ENCODE data around the gene MTCP1. TPM values are rescaled to one million over a fixed set of nuclear protein-coding genes. Genes with fewer than 3 reads are reported as not detected.

The MTCP1 gene
- total and polyA plus RNA-seq, 2 donors from 2014 or later: 21.5 to 23.8 TPM

DNA sequence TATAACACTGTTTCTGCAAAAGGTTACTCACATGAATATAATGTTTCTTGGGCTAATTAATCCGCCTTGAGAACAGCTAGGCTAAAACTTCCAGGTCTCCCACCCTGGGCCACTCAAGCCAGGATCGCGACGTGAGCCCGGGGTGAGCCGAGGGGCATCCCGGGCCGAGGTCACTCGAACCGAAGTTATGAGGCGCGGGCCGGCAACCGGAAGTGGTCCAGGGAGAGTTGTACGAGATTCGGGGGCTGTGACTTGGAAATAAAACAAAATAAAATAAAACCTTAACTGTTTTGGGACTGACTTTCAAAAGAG lies 317 bp downstream of the MTCP1 start:
- H3K9me3 ChIP-seq (ENCODE audit: control insufficient read depth in 2 of 3, insufficient read depth in 1 of 3, low read length in 3 of 3): no peaks in the 10 kb centered on the region
- H3K27ac ChIP-seq (ENCODE audit: low read depth in 2 of 2, low read length in 2 of 2): peak overlapping the region; percentile 69 to 78
- peaks cover 0 to 4% (median 2%) of the 10 kb centered on the region in 3 donors for H3K36me3 ChIP-seq (ENCODE audit: control insufficient read depth in 2 of 3, insufficient read depth in 3 of 3, low read length in 3 of 3)
- no peaks in the 10 kb centered on the region for H3K27me3 ChIP-seq (ENCODE audit: control insufficient read depth, insufficient read depth, low read length)
- H3K9ac ChIP-seq (ENCODE audit: low read length in 3 of 3): peak overlapping the region; percentile 43 to 77 (median 69)
- H3K4me3 ChIP-seq (ENCODE audit: low read length in 3 of 3): peak overlapping the region; percentile 37 to 84 (median 71)
- FAIRE-seq: no peak
- H3K4me1 ChIP-seq (ENCODE audit: control insufficient read depth in 2 of 3, insufficient read depth in 2 of 3, low read depth in 1 of 3, low read length in 3 of 3): no peaks in the 10 kb centered on the region
- no peak for DNase-seq
- TF ChIP-seq, protein P1, sequence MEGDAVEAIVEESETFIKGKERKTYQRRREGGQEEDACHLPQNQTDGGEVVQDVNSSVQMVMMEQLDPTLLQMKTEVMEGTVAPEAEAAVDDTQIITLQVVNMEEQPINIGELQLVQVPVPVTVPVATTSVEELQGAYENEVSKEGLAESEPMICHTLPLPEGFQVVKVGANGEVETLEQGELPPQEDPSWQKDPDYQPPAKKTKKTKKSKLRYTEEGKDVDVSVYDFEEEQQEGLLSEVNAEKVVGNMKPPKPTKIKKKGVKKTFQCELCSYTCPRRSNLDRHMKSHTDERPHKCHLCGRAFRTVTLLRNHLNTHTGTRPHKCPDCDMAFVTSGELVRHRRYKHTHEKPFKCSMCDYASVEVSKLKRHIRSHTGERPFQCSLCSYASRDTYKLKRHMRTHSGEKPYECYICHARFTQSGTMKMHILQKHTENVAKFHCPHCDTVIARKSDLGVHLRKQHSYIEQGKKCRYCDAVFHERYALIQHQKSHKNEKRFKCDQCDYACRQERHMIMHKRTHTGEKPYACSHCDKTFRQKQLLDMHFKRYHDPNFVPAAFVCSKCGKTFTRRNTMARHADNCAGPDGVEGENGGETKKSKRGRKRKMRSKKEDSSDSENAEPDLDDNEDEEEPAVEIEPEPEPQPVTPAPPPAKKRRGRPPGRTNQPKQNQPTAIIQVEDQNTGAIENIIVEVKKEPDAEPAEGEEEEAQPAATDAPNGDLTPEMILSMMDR (IDR thresholded peaks at IDR 0.05; ENCODE audit: borderline replicate concordance, extremely low read depth, insufficient read depth): no peak
- intact Hi-C loops (cut with DNase I): no loop called here

DNA sequence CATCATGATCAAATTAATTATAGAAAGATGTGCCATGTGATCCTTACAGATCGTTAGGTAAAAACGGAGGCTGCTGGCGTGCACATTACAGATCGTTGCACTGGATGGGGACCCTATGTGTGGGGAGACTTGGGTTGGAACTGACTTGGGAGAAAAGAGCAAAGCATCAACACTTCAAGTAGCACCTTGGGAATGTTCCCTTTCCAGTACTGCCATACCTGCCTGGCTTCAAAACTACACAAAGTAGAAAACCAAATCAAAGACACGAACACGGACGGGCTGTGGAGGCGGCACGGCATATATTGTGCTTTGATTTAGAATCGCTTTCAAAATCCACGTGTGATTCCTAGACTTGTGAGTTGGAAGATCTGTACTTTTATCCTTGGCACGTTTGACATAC lies 898 bp downstream of the MTCP1 start:
- TF ChIP-seq, protein P1 (IDR thresholded peaks at IDR 0.05; ENCODE audit: borderline replicate concordance, extremely low read depth, insufficient read depth): no peak
- no peak overlapping the region for H3K27ac ChIP-seq (ENCODE audit: low read depth in 2 of 2, low read length in 2 of 2)
- no peaks in the 10 kb centered on the region for H3K9me3 ChIP-seq (ENCODE audit: control insufficient read depth in 2 of 3, insufficient read depth in 1 of 3, low read length in 3 of 3)
- H3K9ac ChIP-seq (ENCODE audit: low read length in 3 of 3): peak overlapping the region; percentile 24 to 77 (median 28)
- DNase-seq (peak in 2 of 5 donors; percentile 11 to 12), FAIRE-seq (no peak)
- peak overlapping the region; percentile 37 to 84 (median 71) for H3K4me3 ChIP-seq (ENCODE audit: low read length in 3 of 3)
- peaks cover 0 to 4% (median 2%) of the 10 kb centered on the region in 3 donors for H3K36me3 ChIP-seq (ENCODE audit: control insufficient read depth in 2 of 3, insufficient read depth in 3 of 3, low read length in 3 of 3)
- intact Hi-C loops (cut with DNase I): no loop called here
- H3K4me1 ChIP-seq (ENCODE audit: control insufficient read depth in 2 of 3, insufficient read depth in 2 of 3, low read depth in 1 of 3, low read length in 3 of 3): no peaks in the 10 kb centered on the region
- H3K27me3 ChIP-seq (ENCODE audit: control insufficient read depth, insufficient read depth, low read length): no peaks in the 10 kb centered on the region

DNA sequence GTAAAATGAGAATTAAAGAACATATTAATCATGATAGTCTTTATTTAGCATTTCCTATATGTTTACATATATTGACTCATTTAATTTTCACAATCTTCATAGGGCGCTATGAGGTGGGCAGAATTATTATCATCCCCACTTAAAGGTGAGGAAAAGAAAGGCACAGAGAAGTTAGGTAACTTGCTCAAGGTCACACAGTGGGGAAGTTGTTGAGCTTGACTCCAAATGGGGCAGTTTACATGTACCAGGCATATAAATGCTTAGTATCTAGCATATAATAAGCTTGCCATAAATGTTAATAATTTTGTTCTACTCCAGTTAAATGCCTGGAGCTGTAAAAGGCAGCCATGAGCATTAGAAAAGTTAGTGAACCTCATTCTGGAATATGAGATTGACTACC lies 1.5 kb downstream of the MTCP1 start:
- TF ChIP-seq, protein P1 (IDR thresholded peaks at IDR 0.05; ENCODE audit: borderline replicate concordance, extremely low read depth, insufficient read depth): no peak
- Histone ChIP-seq H3K4me1 (ENCODE audit: control insufficient read depth in 2 of 3, insufficient read depth in 2 of 3, low read depth in 1 of 3, low read length in 3 of 3) (no peaks in the 10 kb centered on the region), H3K27me3 (ENCODE audit: control insufficient read depth, insufficient read depth, low read length) (no peaks in the 10 kb centered on the region), H3K27ac (ENCODE audit: low read depth in 2 of 2, low read length in 2 of 2) (no peak overlapping the region), H3K36me3 (ENCODE audit: control insufficient read depth in 2 of 3, insufficient read depth in 3 of 3, low read length in 3 of 3) (peaks cover 0 to 4% (median 2%) of the 10 kb centered on the region in 3 donors), H3K9me3 (ENCODE audit: control insufficient read depth in 2 of 3, insufficient read depth in 1 of 3, low read length in 3 of 3) (no peaks in the 10 kb centered on the region), H3K9ac (ENCODE audit: low read length in 3 of 3) (peak overlapping the region in 1 of 3 donors; percentile 77), H3K4me3 (ENCODE audit: low read length in 3 of 3) (peak overlapping the region in 2 of 3 donors; percentile 71 to 84)
- FAIRE-seq: no peak
- DNase-seq: no peak
- intact Hi-C loops (cut with DNase I): no loop called here

DNA sequence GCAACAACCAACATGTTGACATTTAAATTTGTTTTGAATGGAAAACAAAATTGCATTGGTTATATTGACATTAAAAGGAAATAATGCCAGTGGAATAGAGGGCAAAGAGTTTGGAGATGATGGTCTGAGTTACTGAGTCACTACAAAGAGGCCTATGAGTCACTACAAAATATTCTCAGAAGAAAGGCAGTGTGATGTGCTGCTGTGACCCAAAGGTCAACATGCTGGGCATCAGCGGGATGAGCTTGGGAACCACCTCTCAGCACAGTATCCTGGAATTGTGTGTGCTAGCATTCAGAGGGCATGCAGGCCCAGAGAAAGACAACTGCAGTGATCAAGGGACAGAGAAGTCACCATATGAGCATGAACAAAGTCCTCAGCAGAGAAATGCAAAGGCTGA lies 2.8 kb downstream of the MTCP1 start:
- H3K27ac ChIP-seq (ENCODE audit: low read depth in 2 of 2, low read length in 2 of 2): no peak overlapping the region
- no peak for FAIRE-seq

More for the DNA sequence above, 2.8 kb downstream of the MTCP1 start:
- intact Hi-C loops (cut with DNase I): no loop called here
- H3K9me3 ChIP-seq (ENCODE audit: control insufficient read depth in 2 of 3, insufficient read depth in 1 of 3, low read length in 3 of 3): no peaks in the 10 kb centered on the region
- TF ChIP-seq, protein P1 (IDR thresholded peaks at IDR 0.05; ENCODE audit: borderline replicate concordance, extremely low read depth, insufficient read depth): no peak
- no peak overlapping the region for H3K9ac ChIP-seq (ENCODE audit: low read length in 3 of 3)
- H3K27me3 ChIP-seq (ENCODE audit: control insufficient read depth, insufficient read depth, low read length): no peaks in the 10 kb centered on the region
- DNase-seq: peak in 1 of 5 donors; percentile 38
- H3K4me1 ChIP-seq (ENCODE audit: control insufficient read depth in 2 of 3, insufficient read depth in 2 of 3, low read depth in 1 of 3, low read length in 3 of 3): no peaks in the 10 kb centered on the region
- H3K4me3 ChIP-seq (ENCODE audit: low read length in 3 of 3): no peak overlapping the region
- H3K36me3 ChIP-seq (ENCODE audit: control insufficient read depth in 2 of 3, insufficient read depth in 3 of 3, low read length in 3 of 3): no peaks in the 10 kb centered on the region

Data from kidney (tissue), 14 donors.